Measurements from ENCODE around the gene TMOD1.

- TF ChIP-seq, protein P1, sequence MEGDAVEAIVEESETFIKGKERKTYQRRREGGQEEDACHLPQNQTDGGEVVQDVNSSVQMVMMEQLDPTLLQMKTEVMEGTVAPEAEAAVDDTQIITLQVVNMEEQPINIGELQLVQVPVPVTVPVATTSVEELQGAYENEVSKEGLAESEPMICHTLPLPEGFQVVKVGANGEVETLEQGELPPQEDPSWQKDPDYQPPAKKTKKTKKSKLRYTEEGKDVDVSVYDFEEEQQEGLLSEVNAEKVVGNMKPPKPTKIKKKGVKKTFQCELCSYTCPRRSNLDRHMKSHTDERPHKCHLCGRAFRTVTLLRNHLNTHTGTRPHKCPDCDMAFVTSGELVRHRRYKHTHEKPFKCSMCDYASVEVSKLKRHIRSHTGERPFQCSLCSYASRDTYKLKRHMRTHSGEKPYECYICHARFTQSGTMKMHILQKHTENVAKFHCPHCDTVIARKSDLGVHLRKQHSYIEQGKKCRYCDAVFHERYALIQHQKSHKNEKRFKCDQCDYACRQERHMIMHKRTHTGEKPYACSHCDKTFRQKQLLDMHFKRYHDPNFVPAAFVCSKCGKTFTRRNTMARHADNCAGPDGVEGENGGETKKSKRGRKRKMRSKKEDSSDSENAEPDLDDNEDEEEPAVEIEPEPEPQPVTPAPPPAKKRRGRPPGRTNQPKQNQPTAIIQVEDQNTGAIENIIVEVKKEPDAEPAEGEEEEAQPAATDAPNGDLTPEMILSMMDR (IDR thresholded peaks at IDR 0.05; ENCODE audit: low read depth, low read length), result no peak
- no peak for TF ChIP-seq EZH2phosphoT487 (IDR thresholded peaks at IDR 0.05; ENCODE audit: low read depth)
These were observed 78.4 kb downstream of the TMOD1 start for GRCh38 chr9:97579914-97580313.

Data from OCI-LY3 (cell line).